Caco-2 (cell line): ENCODE results near the gene MYO1E. TPM values are rescaled to one million over a fixed set of nuclear protein-coding genes. Genes with fewer than 3 reads are reported as not detected.

Experiments
- BruUV-seq: library from RNA; stranded (reverse); fragments of 400-500 nt; replicated peaks from 2 replicates; lab custom pipeline; 2021; lab: Mats Ljungman, UMichigan
- CTCF ChIA-PET: fragments of 300-600 bp; sonication (Branson Sonifier 250); formaldehyde crosslinking; loops from one replicate; lab custom pipeline; 2022; ENCODE audit warnings: antibody characterized with exemption; lab: Charles Lee
- POLR2A ChIA-PET: fragments of 300-600 bp; sonication (Branson Sonifier 250); formaldehyde crosslinking; loops from one replicate; lab custom pipeline; 2022; ENCODE audit warnings: antibody characterized with exemption; lab: Charles Lee
- DNase-seq, 2 experiments: peaks; one replicate each; pipeline versions ENCODE4 v3.0.0 to v3.0.0-alpha.2; 2020 to 2022
- H3K27me3 ChIP-seq: replicated peaks from 2 replicates; pipeline ENCODE4 v1.6.0; 2011; ENCODE audit warnings: low read length; ENCODE audit not compliant: control insufficient read depth, insufficient read depth
- H3K36me3 ChIP-seq: 2 replicates; pipeline ENCODE4 v1.5.1; 2011; ENCODE audit warnings: low read length; ENCODE audit not compliant: control insufficient read depth, insufficient read depth
- H3K4me1 ChIP-seq: fragments of 250-450 bp; sonication (Bioruptor Pico); 2 replicates; pipeline ENCODE4 v1.5.1; 2020; ENCODE audit warnings: mild to moderate bottlenecking
- H3K4me3 ChIP-seq: 2 replicates; pipeline ENCODE4 v1.5.1; 2011; ENCODE audit warnings: low read depth, mild to moderate bottlenecking, control low read depth, low read length
- H3K9me3 ChIP-seq: fragments of 250-450 bp; sonication (Bioruptor Pico); 2 replicates; pipeline ENCODE4 v1.5.1; 2020; ENCODE audit warnings: mild to moderate bottlenecking, moderate library complexity
- H3K27ac Mint-ChIP-seq: one replicate; pipeline ENCODE4 v1.8.0; 2022; ENCODE audit warnings: mixed read lengths; ENCODE audit not compliant: unreplicated experiment
- H3K27me3 Mint-ChIP-seq: one replicate; pipeline ENCODE4 v1.8.0; 2022; ENCODE audit warnings: mixed read lengths; ENCODE audit not compliant: insufficient read depth, unreplicated experiment
- H3K36me3 Mint-ChIP-seq: one replicate; pipeline ENCODE4 v1.8.0; 2022; ENCODE audit warnings: mild to moderate bottlenecking, mixed read lengths; ENCODE audit not compliant: insufficient read depth, unreplicated experiment
- H3K4me1 Mint-ChIP-seq: one replicate; pipeline ENCODE4 v1.8.0; 2022; ENCODE audit warnings: low read depth, mixed read lengths; ENCODE audit not compliant: unreplicated experiment
- H3K4me3 Mint-ChIP-seq: one replicate; pipeline ENCODE4 v1.8.0; 2022; ENCODE audit warnings: mild to moderate bottlenecking, moderate library complexity, mixed read lengths; ENCODE audit not compliant: unreplicated experiment
- H3K9me3 Mint-ChIP-seq: one replicate; pipeline ENCODE4 v1.8.0; 2022; ENCODE audit warnings: mixed read lengths; ENCODE audit not compliant: unreplicated experiment
- CTCF ChIP-seq, 2 experiments: fragments of 200-600 bp in 1 of 2; IDR thresholded peaks; 1 replicate in 1 of 2; 2 replicates in 1 of 2; pipeline versions ENCODE4 v1.5.1 to v1.8.0; 2011 to 2022; ENCODE audit warnings: antibody characterized with exemption in 1 of 2, control low read depth in 1 of 2, inconsistent platforms in 1 of 2, low read depth in 1 of 2, low read length in 1 of 2, mild to moderate bottlenecking in 1 of 2, moderate library complexity in 1 of 2; ENCODE audit not compliant: insufficient read depth in 1 of 2, severe bottlenecking in 1 of 2, unreplicated experiment in 1 of 2
- intact Hi-C: fragments of 100-400 bp; cut with micrococcal nuclease; formaldehyde crosslinking; loops from one replicate; pipeline ENCODE4 v1.10.0; 2022; ENCODE audit not compliant: unreplicated experiment
- total RNA-seq: library from RNA; stranded (reverse); gene quantifications from 2 replicates; pipeline ENCODE4 v1.2.3, GENCODE V29; 2022

The MYO1E gene
- total RNA-seq, 1 experiment from 2014 or later, result 187 TPM

GRCh38 chr15:59332009-59332408, 40.7 kb downstream of the MYO1E start:
- no peaks in the 10 kb centered on the region for H3K27me3 ChIP-seq
- TF ChIP-seq CTCF (IDR thresholded peaks at IDR 0.05; ENCODE audit: insufficient read depth in 1 of 2, low read depth in 1 of 2, low read length in 1 of 2, severe bottlenecking in 1 of 2, unreplicated experiment in 1 of 2), result no peak
- DNase-seq, result no peak
- no peaks in the 10 kb centered on the region for H3K9me3 ChIP-seq
- no TSS peak for BruUV-seq
- Mint-ChIP-seq H3K9me3 (no peaks in the 10 kb centered on the region), H3K36me3 (peaks cover 20% of the 10 kb centered on the region), H3K4me3 (no peak overlapping the region), H3K4me1 (peaks cover 40% of the 10 kb centered on the region), H3K27me3 (no peaks in the 10 kb centered on the region), H3K27ac (no peak overlapping the region)
- H3K4me1 ChIP-seq, result peaks cover 36% of the 10 kb centered on the region
- intact Hi-C loops, result no loop called here
- H3K4me3 ChIP-seq, result no peak overlapping the region
- no peaks in the 10 kb centered on the region for H3K36me3 ChIP-seq
- ChIA-PET POLR2A (no interaction called here), CTCF (no interaction called here)

- Mint-ChIP-seq H3K4me3 (peak overlapping the region; percentile 46), H3K36me3 (peaks cover 25% of the 10 kb centered on the region), H3K4me1 (peaks cover 40% of the 10 kb centered on the region), H3K27ac (peak overlapping the region; percentile 83), H3K9me3 (no peaks in the 10 kb centered on the region), H3K27me3 (no peaks in the 10 kb centered on the region)
- intact Hi-C loops, result no loop called here
- H3K36me3 ChIP-seq, result no peaks in the 10 kb centered on the region
- CTCF ChIA-PET, result no interaction called here
- no TSS peak for BruUV-seq
- no peak overlapping the region for H3K4me3 ChIP-seq
- POLR2A ChIA-PET, result no interaction called here
- H3K4me1 ChIP-seq, result peaks cover 36% of the 10 kb centered on the region
- H3K27me3 ChIP-seq, result no peaks in the 10 kb centered on the region
- DNase-seq, result no peak
- no peak for TF ChIP-seq CTCF (IDR thresholded peaks at IDR 0.05; ENCODE audit: insufficient read depth in 1 of 2, low read depth in 1 of 2, low read length in 1 of 2, severe bottlenecking in 1 of 2, unreplicated experiment in 1 of 2)
- no peaks in the 10 kb centered on the region for H3K9me3 ChIP-seq
These were observed 42.0 kb downstream of the MYO1E start for GRCh38 chr15:59330649-59331048.

- peak overlapping the region; percentile 46 for H3K4me3 Mint-ChIP-seq
- peak; percentile 61 to 65 for DNase-seq
- intact Hi-C loops, result no loop called here
- H3K36me3 Mint-ChIP-seq, result peaks cover 24% of the 10 kb centered on the region
- H3K36me3 ChIP-seq, result no peaks in the 10 kb centered on the region
- H3K27me3 ChIP-seq, result no peaks in the 10 kb centered on the region
- CTCF ChIA-PET, result no interaction called here
- no peak overlapping the region for H3K4me3 ChIP-seq
- H3K27ac Mint-ChIP-seq, result peak overlapping the region; percentile 83
- no peaks in the 10 kb centered on the region for H3K9me3 ChIP-seq
- no peaks in the 10 kb centered on the region for H3K27me3 Mint-ChIP-seq
- BruUV-seq, result TSS peak; percentile 97
- peaks cover 38% of the 10 kb centered on the region for H3K4me1 Mint-ChIP-seq
- no peak for TF ChIP-seq CTCF (IDR thresholded peaks at IDR 0.05; ENCODE audit: insufficient read depth in 1 of 2, low read depth in 1 of 2, low read length in 1 of 2, severe bottlenecking in 1 of 2, unreplicated experiment in 1 of 2)
- no peaks in the 10 kb centered on the region for H3K9me3 Mint-ChIP-seq
- POLR2A ChIA-PET, result interaction anchor here (1.5 kb wide), 1 partner anchor 43 kb away, joined by 6 read pairs; the partner anchor contains the start of gene MYO1E
- peaks cover 36% of the 10 kb centered on the region for H3K4me1 ChIP-seq
These were observed 42.9 kb downstream of the MYO1E start for GRCh38 chr15:59329570-59330350.
